ENCODE measurements around the gene SRPK1. TPM values are rescaled to one million over a fixed set of nuclear protein-coding genes. Genes with fewer than 3 reads are reported as not detected.

Gene SRPK1
- total RNA-seq, 1 experiment from 2014 or later: 89.4 TPM

GRCh38 chr6:35907750-35908149 is 13.1 kb downstream of the SRPK1 start (continued):
- TF ChIP-seq, protein P1, sequence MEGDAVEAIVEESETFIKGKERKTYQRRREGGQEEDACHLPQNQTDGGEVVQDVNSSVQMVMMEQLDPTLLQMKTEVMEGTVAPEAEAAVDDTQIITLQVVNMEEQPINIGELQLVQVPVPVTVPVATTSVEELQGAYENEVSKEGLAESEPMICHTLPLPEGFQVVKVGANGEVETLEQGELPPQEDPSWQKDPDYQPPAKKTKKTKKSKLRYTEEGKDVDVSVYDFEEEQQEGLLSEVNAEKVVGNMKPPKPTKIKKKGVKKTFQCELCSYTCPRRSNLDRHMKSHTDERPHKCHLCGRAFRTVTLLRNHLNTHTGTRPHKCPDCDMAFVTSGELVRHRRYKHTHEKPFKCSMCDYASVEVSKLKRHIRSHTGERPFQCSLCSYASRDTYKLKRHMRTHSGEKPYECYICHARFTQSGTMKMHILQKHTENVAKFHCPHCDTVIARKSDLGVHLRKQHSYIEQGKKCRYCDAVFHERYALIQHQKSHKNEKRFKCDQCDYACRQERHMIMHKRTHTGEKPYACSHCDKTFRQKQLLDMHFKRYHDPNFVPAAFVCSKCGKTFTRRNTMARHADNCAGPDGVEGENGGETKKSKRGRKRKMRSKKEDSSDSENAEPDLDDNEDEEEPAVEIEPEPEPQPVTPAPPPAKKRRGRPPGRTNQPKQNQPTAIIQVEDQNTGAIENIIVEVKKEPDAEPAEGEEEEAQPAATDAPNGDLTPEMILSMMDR (IDR thresholded peaks at IDR 0.05 in 2 of 3, conservative IDR thresholded peaks at IDR 0.05 in 1 of 3; ENCODE audit: borderline replicate concordance in 1 of 3, insufficient read depth in 1 of 3, low read depth in 2 of 3, low read length in 2 of 3): no peak
- TF ChIP-seq ZNF274 (IDR thresholded peaks at IDR 0.05; ENCODE audit: low read depth, low read length) (no peak), EZH2 (IDR thresholded peaks at IDR 0.05) (no peak)

DNA sequence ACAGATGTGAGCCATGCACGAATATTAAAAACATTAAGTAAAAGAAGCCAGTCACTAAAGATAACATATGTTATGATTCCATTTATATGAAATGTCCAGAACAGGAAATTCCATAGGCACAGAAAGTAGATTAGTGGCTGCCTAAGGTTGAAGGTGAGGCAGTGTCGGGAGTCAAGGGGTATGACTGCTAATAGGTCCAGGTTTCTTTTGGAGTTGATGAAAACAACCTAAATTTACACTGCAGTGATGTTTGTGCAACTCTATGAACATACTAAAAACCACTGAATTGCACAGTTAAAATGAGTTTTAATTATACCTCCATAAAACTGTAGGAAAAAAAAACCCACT is 14.4 kb downstream of the SRPK1 start:
- TF ChIP-seq, protein P2, sequence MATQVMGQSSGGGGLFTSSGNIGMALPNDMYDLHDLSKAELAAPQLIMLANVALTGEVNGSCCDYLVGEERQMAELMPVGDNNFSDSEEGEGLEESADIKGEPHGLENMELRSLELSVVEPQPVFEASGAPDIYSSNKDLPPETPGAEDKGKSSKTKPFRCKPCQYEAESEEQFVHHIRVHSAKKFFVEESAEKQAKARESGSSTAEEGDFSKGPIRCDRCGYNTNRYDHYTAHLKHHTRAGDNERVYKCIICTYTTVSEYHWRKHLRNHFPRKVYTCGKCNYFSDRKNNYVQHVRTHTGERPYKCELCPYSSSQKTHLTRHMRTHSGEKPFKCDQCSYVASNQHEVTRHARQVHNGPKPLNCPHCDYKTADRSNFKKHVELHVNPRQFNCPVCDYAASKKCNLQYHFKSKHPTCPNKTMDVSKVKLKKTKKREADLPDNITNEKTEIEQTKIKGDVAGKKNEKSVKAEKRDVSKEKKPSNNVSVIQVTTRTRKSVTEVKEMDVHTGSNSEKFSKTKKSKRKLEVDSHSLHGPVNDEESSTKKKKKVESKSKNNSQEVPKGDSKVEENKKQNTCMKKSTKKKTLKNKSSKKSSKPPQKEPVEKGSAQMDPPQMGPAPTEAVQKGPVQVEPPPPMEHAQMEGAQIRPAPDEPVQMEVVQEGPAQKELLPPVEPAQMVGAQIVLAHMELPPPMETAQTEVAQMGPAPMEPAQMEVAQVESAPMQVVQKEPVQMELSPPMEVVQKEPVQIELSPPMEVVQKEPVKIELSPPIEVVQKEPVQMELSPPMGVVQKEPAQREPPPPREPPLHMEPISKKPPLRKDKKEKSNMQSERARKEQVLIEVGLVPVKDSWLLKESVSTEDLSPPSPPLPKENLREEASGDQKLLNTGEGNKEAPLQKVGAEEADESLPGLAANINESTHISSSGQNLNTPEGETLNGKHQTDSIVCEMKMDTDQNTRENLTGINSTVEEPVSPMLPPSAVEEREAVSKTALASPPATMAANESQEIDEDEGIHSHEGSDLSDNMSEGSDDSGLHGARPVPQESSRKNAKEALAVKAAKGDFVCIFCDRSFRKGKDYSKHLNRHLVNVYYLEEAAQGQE (IDR thresholded peaks at IDR 0.05; ENCODE audit: low read depth): no peak
- TF ChIP-seq ATF3 (IDR thresholded peaks at IDR 0.05) (no peak), ZNF274 (IDR thresholded peaks at IDR 0.05; ENCODE audit: low read depth, low read length) (no peak), SP1 (IDR thresholded peaks at IDR 0.05; ENCODE audit: low read depth) (no peak)
- TF ChIP-seq, protein P1 (IDR thresholded peaks at IDR 0.05 in 2 of 3, conservative IDR thresholded peaks at IDR 0.05 in 1 of 3; ENCODE audit: borderline replicate concordance in 1 of 3, insufficient read depth in 1 of 3, low read depth in 2 of 3, low read length in 2 of 3): no peak
- no peaks in the 10 kb centered on the region for H3K27me3 ChIP-seq (ENCODE audit: insufficient read depth, low read length)
- intact Hi-C loops (cut with micrococcal nuclease): no loop called here
- peaks cover 3 to 5% of the 10 kb centered on the region in 2 experiments; a peak in 2 of 4 replicates for H3K9me3 ChIP-seq (ENCODE audit: control insufficient read depth in 1 of 2, insufficient read depth in 1 of 2, low read depth in 1 of 2, low read length in 2 of 2)
- no peak overlapping the region for H2AFZ ChIP-seq (ENCODE audit: low read depth, low read length, poor library complexity, severe bottlenecking)
- ChIA-PET POLR2A (no interaction called here), CTCF (no interaction called here), RAD21 (ENCODE audit: low non-redundant PET in 1 of 2, low total read pairs in 2 of 2, uncharacterized antibody in 2 of 2, unreplicated experiment in 2 of 2) (no interaction called here)
- no peak for DNase-seq (ENCODE audit: low read depth, low spot score)
- no peak for ATAC-seq
- no peaks in the 10 kb centered on the region for H3K9me2 ChIP-seq (ENCODE audit: insufficient read depth)
- no TSS peak for BruUV-seq (replicated peaks)
- peaks cover 99% of the 10 kb centered on the region for H3K79me2 ChIP-seq (ENCODE audit: insufficient read depth, low read length)
- no peak overlapping the region for H3K27ac ChIP-seq (ENCODE audit: low read depth, low read length)
- no peak overlapping the region for H3K4me3 ChIP-seq (replicated peaks in 1 of 2; ENCODE audit: low read depth in 1 of 2, low read length in 2 of 2)
- H3K36me3 ChIP-seq (ENCODE audit: control insufficient read depth in 1 of 2, insufficient read depth in 2 of 2, low read length in 2 of 2): peaks cover 9 to 52% of the 10 kb centered on the region in 2 experiments; a peak in 2 of 4 replicates
- peaks cover 9% of the 10 kb centered on the region; the same call in 1 of the 2 replicates for H4K20me1 ChIP-seq (ENCODE audit: insufficient read depth)
- no peak overlapping the region for H3K9ac ChIP-seq (ENCODE audit: low read length)
- H3K4me1 ChIP-seq (ENCODE audit: control insufficient read depth in 1 of 2, insufficient read depth in 2 of 2, low read length in 2 of 2): no peaks in the 10 kb centered on the region
- H3K4me2 ChIP-seq (ENCODE audit: low read length): no peak overlapping the region

All from HCT116 (cell line).